GM21737 (cell line): ENCODE data around the gene DLX4.

Experiments
- ATAC-seq: cut with Tn5 transposase; IDR thresholded peaks from one replicate; pipeline ENCODE4 v1.9.1; 2021; ENCODE audit warnings: mild to moderate bottlenecking, moderate library complexity; ENCODE audit not compliant: unreplicated experiment

The DLX4 gene

GRCh38 chr17:49968405-49969133 is 421 bp upstream of the DLX4 start:
- no peak for ATAC-seq

DNA sequence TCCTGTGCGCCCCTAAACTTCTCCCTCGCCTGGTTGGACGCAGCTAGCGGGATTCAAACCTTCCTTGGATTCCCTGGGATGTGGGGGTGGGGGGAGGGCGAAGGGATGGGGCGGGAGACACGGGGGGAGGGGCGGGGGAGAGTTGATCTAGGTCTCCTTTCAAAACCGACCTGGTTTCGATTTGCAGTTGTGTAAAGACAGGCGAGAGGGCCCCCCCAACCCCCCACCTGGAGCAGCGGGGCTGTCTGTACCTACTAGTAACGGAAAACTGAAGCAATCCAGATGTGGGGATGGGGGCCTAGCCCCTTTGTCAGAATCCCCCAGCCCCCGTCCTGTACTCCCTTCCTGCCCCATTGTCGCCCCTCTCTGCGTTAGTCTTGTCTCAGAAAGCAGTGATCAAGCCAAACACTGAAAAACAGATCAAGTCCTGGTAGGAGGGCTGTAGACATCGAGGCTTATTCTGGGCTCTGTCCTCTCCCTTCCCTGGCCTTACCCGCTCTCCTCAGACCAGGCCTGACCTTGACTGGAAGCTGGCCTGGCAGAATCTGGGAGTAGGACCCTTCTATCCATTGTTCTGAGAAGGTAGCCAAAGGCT is 902 bp downstream of the DLX4 start:
- no peak for ATAC-seq

- no peak for ATAC-seq
Measured at GRCh38 chr17:49970498-49970897, 1.5 kb downstream of the DLX4 start.

DNA sequence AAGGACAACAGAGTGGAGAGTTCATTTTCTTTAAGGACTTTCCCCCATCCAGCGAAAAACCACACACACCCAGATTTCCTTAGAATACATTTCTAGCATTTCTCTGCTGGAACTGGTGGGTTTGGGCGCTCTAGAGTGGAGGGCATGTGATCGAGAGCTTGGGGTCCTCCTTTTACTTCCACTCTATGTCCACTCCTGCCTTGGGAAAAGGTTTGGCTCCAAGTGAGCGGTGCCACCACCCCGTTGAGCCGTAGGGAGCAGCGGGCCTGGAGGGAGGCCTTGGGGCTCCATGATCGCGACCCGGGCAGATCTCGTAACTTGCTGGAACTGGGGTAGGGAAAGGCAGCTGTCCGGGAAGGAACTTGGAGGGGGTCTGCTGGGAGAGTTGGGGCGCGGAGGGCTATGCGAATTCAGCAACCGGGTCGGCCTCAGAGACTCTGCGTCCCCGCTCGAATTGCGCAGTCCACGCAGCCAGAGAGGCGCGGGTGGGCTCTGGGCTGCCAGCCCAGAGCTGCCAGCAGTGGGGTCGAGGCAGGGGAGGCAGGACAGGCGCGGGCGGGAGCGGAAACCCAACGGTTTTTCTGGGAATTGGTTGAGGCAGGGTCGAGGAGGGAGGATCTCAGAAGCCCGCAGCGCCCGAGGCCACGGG is 2.3 kb downstream of the DLX4 start:
- no peak for ATAC-seq

DNA sequence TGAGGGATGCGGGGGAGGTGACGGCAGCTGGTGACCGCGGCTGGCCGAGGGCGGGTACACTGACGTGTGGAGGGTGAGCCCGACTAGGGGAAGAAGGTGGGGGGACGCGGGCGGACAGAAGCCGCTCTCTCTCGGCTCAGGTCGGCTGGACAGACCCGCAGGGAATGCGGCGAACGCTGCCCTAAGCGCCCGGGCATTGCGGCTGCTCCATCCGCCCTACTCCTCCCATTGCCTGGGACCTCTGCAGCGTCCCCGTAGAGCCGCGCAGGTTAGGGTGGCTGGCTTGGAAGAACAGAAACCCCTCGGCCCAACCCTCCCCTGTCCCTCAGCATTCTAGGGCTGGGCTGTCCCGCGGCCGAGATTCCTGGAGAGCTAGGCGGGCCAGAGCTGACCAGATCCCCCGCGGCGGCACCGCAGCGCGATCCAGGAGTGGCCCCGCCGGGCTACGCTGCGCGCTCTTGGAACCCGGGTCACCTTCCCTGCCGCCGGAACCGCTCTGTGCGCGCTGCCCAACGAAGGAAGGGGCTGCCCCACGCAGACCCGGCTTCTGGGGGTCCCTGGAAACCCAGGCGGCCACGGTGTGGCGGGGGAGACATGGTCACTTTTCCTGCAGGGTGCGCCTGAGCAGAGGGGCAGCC is 3.0 kb downstream of the DLX4 start:
- ATAC-seq, result no peak

GRCh38 chr17:49972486-49973270 is 3.7 kb downstream of the DLX4 start:
- ATAC-seq, result no peak

GRCh38 chr17:49973271-49973615 is 4.3 kb downstream of the DLX4 start:
- no peak for ATAC-seq

- no peak for ATAC-seq
Measured at GRCh38 chr17:49975531-49975930, 6.5 kb downstream of the DLX4 start.

DNA sequence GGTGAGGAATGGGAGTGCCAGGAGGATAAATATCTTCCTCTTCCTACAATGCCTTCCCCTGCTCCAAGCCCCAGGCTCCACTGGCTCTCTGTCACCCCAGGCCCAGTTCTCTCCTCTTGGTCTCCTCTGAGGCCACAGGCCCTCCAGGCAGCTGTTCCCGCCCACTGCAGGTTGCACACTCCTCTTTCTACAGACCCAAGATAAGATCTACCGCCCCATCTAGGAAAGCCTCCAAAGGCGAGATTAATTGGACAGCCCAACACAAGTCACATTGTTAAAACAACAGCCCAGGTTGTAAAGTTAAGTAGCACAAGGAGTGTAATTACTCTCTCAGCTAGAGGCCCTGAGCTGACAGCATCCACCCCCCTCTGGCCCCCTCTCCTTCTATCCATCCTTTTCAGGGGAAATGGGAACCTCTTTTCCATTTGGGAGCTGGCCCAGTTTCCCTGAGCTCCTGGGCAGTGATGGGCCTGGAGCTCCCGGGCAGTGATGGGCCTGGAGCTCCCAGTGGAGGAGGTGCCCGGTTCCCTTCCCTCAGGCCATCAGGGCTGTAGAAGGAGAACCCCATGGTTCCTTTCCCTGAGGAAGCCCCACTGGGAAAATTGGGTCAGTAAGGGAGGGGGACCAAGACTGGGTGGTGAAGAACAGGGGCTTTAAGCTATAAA is 7.3 kb downstream of the DLX4 start:
- ATAC-seq, result no peak

- ATAC-seq, result no peak
Measured at GRCh38 chr17:49976828-49977202, 7.8 kb downstream of the DLX4 start.

GRCh38 chr17:49977463-49978389 is 8.7 kb downstream of the DLX4 start:
- ATAC-seq, result no peak

DNA sequence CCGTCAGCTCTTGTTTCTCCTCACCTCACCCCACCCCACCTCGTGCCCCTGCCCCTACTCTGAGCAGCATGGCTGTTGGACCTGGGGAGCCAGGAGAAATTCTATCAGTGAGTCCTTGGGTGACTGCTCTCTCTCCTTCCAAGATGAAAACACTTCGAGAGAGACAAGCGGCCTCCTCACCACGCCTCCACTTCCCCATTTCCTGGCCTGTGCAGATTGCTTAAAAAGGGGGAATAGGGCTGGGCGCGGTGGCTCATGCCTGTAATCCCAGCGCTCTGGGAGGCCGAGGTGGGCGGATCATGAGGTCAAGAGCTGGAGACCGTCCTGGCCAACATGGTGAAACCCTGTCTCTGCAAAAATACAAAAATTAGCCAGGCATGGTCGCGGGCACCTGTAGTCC is 9.5 kb downstream of the DLX4 start:
- ATAC-seq, result no peak

DNA sequence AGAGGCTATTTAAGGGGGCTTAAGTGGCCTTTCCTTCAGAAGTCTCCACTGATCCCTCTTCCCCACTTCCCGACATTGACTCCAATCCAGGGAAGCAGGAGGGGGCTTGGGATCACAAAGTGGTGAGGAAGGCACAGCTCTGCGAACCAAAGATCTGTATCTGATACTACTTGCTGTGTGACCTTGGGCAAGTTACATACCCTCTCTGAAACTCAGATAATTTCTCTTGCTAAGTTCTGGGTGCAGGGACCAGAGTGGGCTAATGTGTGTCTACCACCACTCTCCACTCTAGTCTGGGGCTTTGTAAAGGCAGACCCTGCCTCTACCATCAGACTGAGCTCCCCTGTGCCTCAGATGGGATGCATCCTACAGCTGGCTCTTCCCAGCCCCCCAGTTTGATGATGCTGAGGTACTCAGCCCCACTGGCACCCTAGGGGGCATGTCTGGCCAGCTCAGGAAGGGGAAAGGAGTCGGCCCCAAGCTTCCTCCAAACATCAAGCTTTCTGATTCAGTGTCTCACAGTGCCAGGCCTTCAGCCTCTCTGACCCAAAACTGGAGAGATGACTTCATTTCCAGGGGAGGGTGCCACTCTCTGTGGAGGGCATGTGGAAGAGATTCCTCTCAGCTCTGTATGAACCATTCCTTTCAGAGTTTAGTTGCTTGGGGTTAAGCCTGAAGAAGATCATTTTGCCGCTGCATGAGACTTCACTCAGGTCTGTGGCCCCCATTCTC is 10.9 kb downstream of the DLX4 start:
- no peak for ATAC-seq

DNA sequence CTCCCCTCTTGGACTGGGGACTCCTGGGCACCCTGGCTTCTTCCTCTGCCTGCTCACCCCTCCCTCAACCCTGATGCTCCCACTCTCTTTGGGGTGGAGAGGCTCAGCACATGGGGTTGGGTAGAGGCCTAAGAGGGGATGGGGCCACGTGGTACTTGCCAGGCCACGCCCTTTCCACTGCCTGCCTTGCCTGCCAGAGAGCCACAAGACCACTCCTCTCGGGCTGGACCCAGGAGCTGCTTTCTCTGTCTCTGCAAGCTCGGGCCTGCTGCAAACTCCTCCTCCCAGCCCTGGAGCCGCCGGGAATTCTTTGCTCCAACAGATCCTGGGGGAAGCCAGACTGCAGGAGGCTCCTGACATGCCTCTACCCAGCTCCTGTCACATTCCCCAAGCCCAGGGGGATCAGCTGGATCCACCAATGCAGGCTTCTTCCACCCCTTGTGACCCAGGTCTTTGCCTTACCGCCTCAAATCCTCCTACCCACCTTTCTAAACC is 11.8 kb downstream of the DLX4 start:
- no peak for ATAC-seq

GRCh38 chr17:49984283-49984682 is 15.3 kb downstream of the DLX4 start:
- ATAC-seq, result no peak

DNA sequence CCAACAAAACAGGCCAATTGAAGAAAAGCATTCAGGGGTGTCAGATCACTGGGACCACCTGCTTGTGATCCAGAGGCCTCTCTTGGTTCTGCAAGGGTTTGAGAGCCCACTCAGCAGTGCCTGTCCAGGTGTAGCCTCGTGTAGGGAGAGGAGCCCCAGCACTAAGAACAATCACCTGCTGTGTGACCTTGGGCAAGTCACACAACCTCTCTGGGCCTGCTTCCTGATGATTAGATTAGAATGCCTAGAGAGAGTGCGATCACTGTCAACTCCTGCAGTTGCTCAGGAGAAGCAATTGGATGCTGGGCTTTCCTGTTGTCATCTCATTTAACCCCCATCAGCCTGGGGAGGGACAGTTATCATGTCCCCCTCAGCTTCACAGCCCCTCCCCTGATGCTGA is 15.8 kb downstream of the DLX4 start:
- no peak for ATAC-seq

DNA sequence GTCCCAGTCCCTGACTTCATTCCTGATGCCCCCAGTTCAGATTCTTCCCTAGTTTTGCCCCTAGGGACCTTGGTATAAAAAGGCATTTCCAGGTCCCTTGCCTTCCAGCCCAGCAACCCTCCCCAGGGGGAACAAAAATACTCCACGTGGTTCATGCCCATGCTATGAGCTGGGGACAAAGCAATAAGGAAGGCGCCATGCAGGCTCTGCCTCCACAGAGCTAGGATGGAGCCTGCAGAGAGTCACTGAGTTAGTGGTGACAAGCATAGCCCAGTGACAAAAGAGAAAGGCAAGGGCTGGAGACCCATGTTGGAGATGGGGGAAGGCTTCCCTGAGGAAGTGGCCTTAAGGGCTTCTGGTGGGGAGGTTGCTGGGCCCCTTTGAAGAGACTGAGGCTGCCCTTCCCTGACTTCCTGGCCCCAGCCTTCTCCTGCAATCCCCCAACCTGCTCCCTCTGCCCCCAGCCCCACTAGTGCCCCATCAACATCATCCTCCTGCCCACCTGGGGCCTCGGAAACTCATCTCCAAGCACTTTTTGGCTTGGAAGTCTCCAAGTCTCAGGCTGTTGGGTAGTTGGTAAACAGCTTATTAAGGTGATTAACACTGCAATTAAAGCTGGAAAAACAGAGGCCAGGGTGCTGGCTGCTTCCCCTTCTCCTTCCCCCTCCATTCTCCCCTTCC is 16.5 kb downstream of the DLX4 start:
- ATAC-seq, result no peak
